Measurements from ENCODE around the gene PPM1H.

GRCh38 chr12:62846491-62846890 is 88.5 kb downstream of the PPM1H start:
- TF ChIP-seq SP1 (IDR thresholded peaks at IDR 0.05) (no peak), CTCF (IDR thresholded peaks at IDR 0.05; ENCODE audit: low read depth, low read length, missing input control) (no peak), EGR1 (IDR thresholded peaks at IDR 0.05; ENCODE audit: low read depth in 2 of 2) (no peak), ZBTB33 (IDR thresholded peaks at IDR 0.05) (no peak), JUND (IDR thresholded peaks at IDR 0.05) (no peak), ATF3 (IDR thresholded peaks at IDR 0.05) (no peak), RXRA (IDR thresholded peaks at IDR 0.05) (no peak), MAX (IDR thresholded peaks at IDR 0.05) (no peak), RAD21 (IDR thresholded peaks at IDR 0.05) (no peak), TAF1 (conservative IDR thresholded peaks at IDR 0.05) (no peak)

Measured in liver (tissue), 3 donors.